ENCODE results near the gene EMP2. TPM values are rescaled to one million over a fixed set of nuclear protein-coding genes. Genes with fewer than 3 reads are reported as not detected.
"Not testable (repeated sequence)": the region's sequence is repeated elsewhere in the genome, so short reads cannot be mapped to it uniquely, and the experiment has no call there.

Gene EMP2
- total and polyA plus RNA-seq, 9 donors: 50.4 to 74.8 (median 63.9) TPM

DNA sequence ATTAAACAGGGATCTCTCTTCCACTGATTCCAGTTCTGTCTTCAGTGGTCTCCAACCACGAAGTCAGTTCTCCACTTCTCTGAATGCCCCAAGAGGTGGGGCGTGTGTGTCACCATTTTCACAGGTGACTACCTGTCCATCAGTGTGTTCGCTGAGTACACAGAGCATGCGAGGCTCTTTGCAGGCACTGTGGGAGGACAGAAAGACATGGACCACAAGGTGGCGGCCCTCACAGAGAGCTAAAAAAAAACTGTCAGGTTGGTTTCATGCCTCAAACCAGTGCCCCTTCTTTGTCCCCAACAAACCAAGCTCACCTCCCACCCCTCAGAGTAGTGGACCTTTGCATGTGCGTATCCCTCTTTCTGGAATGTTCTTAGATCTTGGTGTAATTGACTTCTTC, 13.8 kb downstream of the EMP2 start:
- no peaks in the 10 kb centered on the region for H3K27me3 ChIP-seq (ENCODE audit: control insufficient read depth, insufficient read depth, low read length)
- 82% methylated on average over 3 of the region's 6 CpGs for WGBS (ENCODE audit: insufficient coverage)
- no peak overlapping the region for H3K27ac ChIP-seq (ENCODE audit: low read length)
- no peak for DNase-seq
- peaks cover 13% of the 10 kb centered on the region for H3K36me3 ChIP-seq (ENCODE audit: control insufficient read depth, insufficient read depth, low read length)
- H3K4me1 ChIP-seq (ENCODE audit: control insufficient read depth, insufficient read depth, low read length): peaks cover 25% of the 10 kb centered on the region
- peaks cover 10% of the 10 kb centered on the region for H3K9me3 ChIP-seq (replicated peaks; ENCODE audit: control insufficient read depth, low read depth, low read length)
- no peak overlapping the region for H3K4me3 ChIP-seq (ENCODE audit: low read length)

DNA sequence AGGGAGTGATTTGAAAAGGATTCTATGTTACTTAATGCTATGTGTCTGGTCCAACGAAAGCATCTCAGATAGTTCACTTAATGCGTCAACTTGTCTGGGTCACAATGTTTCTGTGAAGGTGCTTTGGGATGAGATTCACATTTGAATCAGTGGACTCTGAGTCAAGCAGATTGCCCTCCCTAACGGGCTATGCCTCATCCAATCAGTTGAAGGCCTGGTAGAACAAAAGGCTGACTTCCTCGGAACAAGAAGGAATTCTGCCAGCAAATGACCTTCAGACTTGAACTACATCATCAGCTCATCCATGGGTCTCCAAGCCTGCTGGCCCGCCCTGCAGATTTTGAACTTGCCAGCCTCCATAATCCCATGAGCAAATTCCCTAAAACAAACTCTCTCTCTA, 15.2 kb downstream of the EMP2 start:
- Histone ChIP-seq H3K27me3 (ENCODE audit: control insufficient read depth, insufficient read depth, low read length) (no peaks in the 10 kb centered on the region), H3K36me3 (ENCODE audit: control insufficient read depth, insufficient read depth, low read length) (peaks cover 13% of the 10 kb centered on the region), H3K4me1 (ENCODE audit: control insufficient read depth, insufficient read depth, low read length) (peaks cover 31% of the 10 kb centered on the region), H3K9me3 (replicated peaks; ENCODE audit: control insufficient read depth, low read depth, low read length) (peaks cover 10% of the 10 kb centered on the region), H3K4me3 (ENCODE audit: low read length) (no peak overlapping the region), H3K27ac (ENCODE audit: low read length) (peak overlapping the region; percentile 59)
- DNase-seq: no peak
- 73% methylated on average over 5 of the region's 5 CpGs for WGBS (ENCODE audit: insufficient coverage)

- Histone ChIP-seq H3K36me3 (ENCODE audit: control insufficient read depth, insufficient read depth, low read length) (peaks cover 13% of the 10 kb centered on the region), H3K4me1 (ENCODE audit: control insufficient read depth, insufficient read depth, low read length) (peaks cover 32% of the 10 kb centered on the region), H3K27me3 (ENCODE audit: control insufficient read depth, insufficient read depth, low read length) (no peaks in the 10 kb centered on the region), H3K4me3 (ENCODE audit: low read length) (no peak overlapping the region), H3K9me3 (replicated peaks; ENCODE audit: control insufficient read depth, low read depth, low read length) (peaks cover 10% of the 10 kb centered on the region), H3K27ac (ENCODE audit: low read length) (peak overlapping the region; percentile 59)
- no peak for DNase-seq
- WGBS (ENCODE audit: insufficient coverage): 88% methylated on average over 1 of the region's 5 CpGs
Measured at GRCh38 chr16:10564591-10564990, 15.8 kb downstream of the EMP2 start.

DNA sequence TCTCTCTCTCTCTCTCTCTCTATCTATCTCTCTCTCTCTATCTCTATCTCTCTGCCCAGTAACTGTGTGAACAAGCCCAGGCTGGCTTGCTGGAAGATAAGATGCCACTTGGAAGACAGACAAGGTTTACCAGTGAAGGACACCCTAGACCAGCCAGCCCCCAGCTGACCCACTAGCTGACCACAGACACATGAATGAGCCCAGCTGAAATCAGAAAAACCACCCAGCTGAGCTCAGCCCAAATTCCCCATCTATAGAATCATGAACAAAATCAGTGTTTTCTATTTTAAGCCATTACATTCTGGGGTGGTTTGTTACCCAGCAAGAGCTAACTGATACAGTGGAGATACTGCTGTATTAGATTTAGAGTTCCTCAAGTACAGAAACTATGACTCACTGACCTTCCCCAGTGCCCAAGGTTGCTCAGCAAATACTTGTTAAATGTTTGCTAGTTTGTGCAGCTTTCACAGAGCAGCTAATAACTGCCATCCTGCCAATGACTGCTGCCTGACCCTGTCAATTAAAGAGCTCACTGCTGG, 18.0 kb downstream of the EMP2 start:
- H3K27me3 ChIP-seq (ENCODE audit: control insufficient read depth, insufficient read depth, low read length): no peaks in the 10 kb centered on the region
- H3K27ac ChIP-seq (ENCODE audit: low read length): no peak overlapping the region
- no peak for DNase-seq
- H3K36me3 ChIP-seq (ENCODE audit: control insufficient read depth, insufficient read depth, low read length): peaks cover 12% of the 10 kb centered on the region
- H3K4me3 ChIP-seq (ENCODE audit: low read length): no peak overlapping the region
- peaks cover 10% of the 10 kb centered on the region for H3K9me3 ChIP-seq (replicated peaks; ENCODE audit: control insufficient read depth, low read depth, low read length)
- peaks cover 39% of the 10 kb centered on the region for H3K4me1 ChIP-seq (ENCODE audit: control insufficient read depth, insufficient read depth, low read length)

DNA sequence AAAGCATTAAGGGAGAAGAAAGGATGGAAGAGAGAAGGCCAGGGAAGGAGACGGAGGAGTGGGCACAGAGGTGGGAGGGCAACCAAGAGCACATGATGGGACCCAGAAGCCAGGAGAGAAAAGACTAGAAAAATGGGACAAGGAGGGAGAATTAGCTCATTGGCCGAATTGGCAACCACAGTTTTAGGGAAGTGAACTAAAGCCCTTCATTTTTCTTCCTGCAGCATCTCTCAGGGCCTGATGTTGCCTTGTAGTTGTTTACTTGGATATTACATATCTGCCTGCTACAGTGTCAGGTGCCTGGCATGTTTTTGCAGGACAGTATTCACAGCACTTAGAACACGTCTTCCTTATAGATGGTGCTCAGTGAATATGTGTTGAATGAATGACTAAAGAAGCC, 19.0 kb downstream of the EMP2 start:
- Histone ChIP-seq H3K4me1 (ENCODE audit: control insufficient read depth, insufficient read depth, low read length) (peaks cover 46% of the 10 kb centered on the region), H3K27me3 (ENCODE audit: control insufficient read depth, insufficient read depth, low read length) (no peaks in the 10 kb centered on the region), H3K27ac (ENCODE audit: low read length) (no peak overlapping the region), H3K36me3 (ENCODE audit: control insufficient read depth, insufficient read depth, low read length) (peaks cover 8% of the 10 kb centered on the region), H3K4me3 (ENCODE audit: low read length) (no peak overlapping the region), H3K9me3 (replicated peaks; ENCODE audit: control insufficient read depth, low read depth, low read length) (peaks cover 10% of the 10 kb centered on the region)
- DNase-seq: no peak
- WGBS (ENCODE audit: insufficient coverage): 86% methylated on average over 3 of the region's 3 CpGs

GRCh38 chr16:10561001-10561400, 19.4 kb downstream of the EMP2 start:
- DNase-seq: no peak
- Histone ChIP-seq H3K4me1 (ENCODE audit: control insufficient read depth, insufficient read depth, low read length) (peaks cover 48% of the 10 kb centered on the region), H3K27ac (ENCODE audit: low read length) (no peak overlapping the region), H3K36me3 (ENCODE audit: control insufficient read depth, insufficient read depth, low read length) (peaks cover 8% of the 10 kb centered on the region), H3K27me3 (ENCODE audit: control insufficient read depth, insufficient read depth, low read length) (no peaks in the 10 kb centered on the region), H3K4me3 (ENCODE audit: low read length) (no peak overlapping the region), H3K9me3 (replicated peaks; ENCODE audit: control insufficient read depth, low read depth, low read length) (peaks cover 10% of the 10 kb centered on the region)
- WGBS (ENCODE audit: insufficient coverage): 83% methylated on average over 3 of the region's 3 CpGs

- not testable (repeated sequence) for H3K9me3 ChIP-seq (replicated peaks; ENCODE audit: control insufficient read depth, low read depth, low read length); DNase-seq; H3K27me3 ChIP-seq (ENCODE audit: control insufficient read depth, insufficient read depth, low read length); H3K36me3 ChIP-seq (ENCODE audit: control insufficient read depth, insufficient read depth, low read length); H3K4me3 ChIP-seq (ENCODE audit: low read length); H3K27ac ChIP-seq (ENCODE audit: low read length)
- H3K4me1 ChIP-seq (ENCODE audit: control insufficient read depth, insufficient read depth, low read length): peaks cover 41% of the 10 kb centered on the region
- WGBS (ENCODE audit: insufficient coverage): 100% methylated on average over 2 of the region's 4 CpGs
Measured at GRCh38 chr16:10559792-10560191, 20.6 kb downstream of the EMP2 start.

DNA sequence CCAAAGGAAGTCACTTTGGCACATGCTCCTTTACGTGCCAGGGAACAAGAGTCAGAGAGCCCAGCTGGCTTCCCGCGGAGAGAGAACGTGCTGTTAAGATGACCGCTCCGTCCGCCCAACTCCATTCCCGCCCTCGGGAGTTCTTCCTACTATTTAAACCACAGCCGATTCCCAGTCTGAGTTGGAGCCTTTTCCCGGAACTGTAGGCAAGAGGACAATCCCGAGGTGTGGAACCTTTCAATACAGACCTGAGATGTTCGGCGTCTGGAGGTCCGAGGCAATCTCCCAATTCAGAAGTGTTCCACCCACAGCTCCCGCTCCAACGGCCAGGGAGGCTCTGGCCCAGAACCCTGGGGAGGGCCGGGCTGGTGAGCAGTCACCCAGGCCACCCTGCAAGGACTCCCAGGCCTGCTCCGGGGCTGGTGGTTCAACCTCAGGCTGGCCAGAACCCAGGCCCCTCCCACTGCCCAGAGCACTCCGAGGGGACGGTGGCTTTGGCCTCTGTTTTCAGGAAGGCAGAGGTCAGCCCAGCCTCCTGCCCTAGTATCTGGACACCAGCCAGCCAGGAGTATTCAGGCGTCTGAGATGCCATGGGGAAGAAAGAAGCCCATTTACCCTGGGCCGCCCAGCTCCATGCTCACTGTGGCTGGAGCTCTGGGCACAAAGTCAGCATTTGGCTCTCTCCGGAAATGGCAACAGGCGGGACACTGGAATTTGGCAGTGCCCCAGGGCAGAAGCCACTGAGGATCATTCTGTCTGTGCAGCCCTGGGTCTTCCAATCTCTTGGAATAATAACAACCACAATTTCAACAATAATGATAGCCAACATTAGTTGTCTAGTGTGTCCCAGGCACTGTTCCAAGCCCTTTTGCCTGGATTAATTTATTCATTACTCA, 21.4 kb downstream of the EMP2 start:
- WGBS (ENCODE audit: insufficient coverage): 53% methylated on average over 23 of the region's 25 CpGs
- H3K27me3 ChIP-seq (ENCODE audit: control insufficient read depth, insufficient read depth, low read length): no peaks in the 10 kb centered on the region
- peak; percentile 82 for DNase-seq
- H3K27ac ChIP-seq (ENCODE audit: low read length): peak overlapping the region; percentile 91
- H3K4me1 ChIP-seq (ENCODE audit: control insufficient read depth, insufficient read depth, low read length): peaks cover 39% of the 10 kb centered on the region
- peaks cover 10% of the 10 kb centered on the region for H3K9me3 ChIP-seq (replicated peaks; ENCODE audit: control insufficient read depth, low read depth, low read length)
- H3K36me3 ChIP-seq (ENCODE audit: control insufficient read depth, insufficient read depth, low read length): peaks cover 8% of the 10 kb centered on the region
- peak overlapping the region; percentile 11 for H3K4me3 ChIP-seq (ENCODE audit: low read length)

- no peaks in the 10 kb centered on the region for H3K27me3 ChIP-seq (ENCODE audit: control insufficient read depth, insufficient read depth, low read length)
- peaks cover 43% of the 10 kb centered on the region for H3K4me1 ChIP-seq (ENCODE audit: control insufficient read depth, insufficient read depth, low read length)
- H3K36me3 ChIP-seq (ENCODE audit: control insufficient read depth, insufficient read depth, low read length): peaks cover 8% of the 10 kb centered on the region
- 60% methylated on average over 1 of the region's 7 CpGs for WGBS (ENCODE audit: insufficient coverage)
- H3K4me3 ChIP-seq (ENCODE audit: low read length): no peak overlapping the region
- H3K9me3 ChIP-seq (replicated peaks; ENCODE audit: control insufficient read depth, low read depth, low read length): peaks cover 5% of the 10 kb centered on the region
- DNase-seq: no peak
- H3K27ac ChIP-seq (ENCODE audit: low read length): peak overlapping the region; percentile 91
Measured at GRCh38 chr16:10558305-10558704, 22.1 kb downstream of the EMP2 start.

GRCh38 chr16:10557750-10558149, 22.6 kb downstream of the EMP2 start:
- Histone ChIP-seq H3K4me1 (ENCODE audit: control insufficient read depth, insufficient read depth, low read length) (peaks cover 47% of the 10 kb centered on the region), H3K36me3 (ENCODE audit: control insufficient read depth, insufficient read depth, low read length) (peaks cover 8% of the 10 kb centered on the region), H3K27me3 (ENCODE audit: control insufficient read depth, insufficient read depth, low read length) (no peaks in the 10 kb centered on the region), H3K9me3 (replicated peaks; ENCODE audit: control insufficient read depth, low read depth, low read length) (peaks cover 5% of the 10 kb centered on the region), H3K27ac (ENCODE audit: low read length) (peak overlapping the region; percentile 6), H3K4me3 (ENCODE audit: low read length) (no peak overlapping the region)
- DNase-seq: no peak
- 74% methylated on average over 2 of the region's 5 CpGs for WGBS (ENCODE audit: insufficient coverage)
